ENCODE data around the gene RFX2. TPM values are rescaled to one million over a fixed set of nuclear protein-coding genes. Genes with fewer than 3 reads are reported as not detected.

RFX2 gene
- polyA plus RNA-seq, 2 of the 4 experiments (the other 2 are of a cell fraction), result 3.7 to 3.9 TPM

DNA sequence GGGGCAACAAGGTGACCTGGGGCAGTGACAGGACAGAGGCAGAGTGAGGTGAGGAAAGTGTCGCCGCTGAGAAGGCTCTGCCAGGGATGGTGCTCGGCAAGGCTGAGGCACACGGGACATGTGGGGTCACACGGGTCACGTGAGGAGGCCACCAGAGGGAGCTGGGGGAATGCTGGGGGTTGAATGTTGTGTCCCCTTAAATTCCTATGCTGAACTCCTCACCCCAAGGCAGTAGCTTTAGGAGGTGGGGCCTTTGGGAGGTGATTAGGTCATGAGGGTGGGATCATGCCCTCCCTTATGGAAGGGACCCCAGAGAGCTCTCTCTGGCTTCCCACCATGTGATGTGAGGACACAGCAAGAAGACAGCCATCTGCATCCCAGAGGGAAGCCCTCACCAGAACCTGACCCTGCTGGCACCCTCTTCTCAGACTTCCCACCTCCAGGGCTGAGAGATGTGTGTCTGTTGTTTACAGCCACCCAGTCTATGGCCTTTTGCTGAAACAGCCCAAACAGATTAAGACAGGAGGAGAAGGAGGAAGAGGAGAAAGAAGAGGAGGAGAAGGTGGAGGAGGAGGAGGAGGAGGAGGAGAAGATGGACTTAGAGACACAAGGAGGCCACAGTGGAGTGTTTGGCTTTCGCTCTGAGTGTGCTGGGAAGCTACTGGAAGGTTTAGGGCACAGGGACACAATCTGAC lies 35.4 kb downstream of the RFX2 start:
- ChIA-PET CTCF (interaction anchor here (0.6 to 4.8 kb wide), 3 partner anchors 26 to 86 kb away, joined by 3 to 21 read pairs (median 17); no protein-coding TSS in a partner anchor), POLR2A (no interaction called here)
- FAIRE-seq (no peak), ATAC-seq (peak in 1 of 2 experiments; percentile 21; a peak in 1 of 6 replicates), DNase-seq (ENCODE audit: low read depth in 1 of 2, low spot score in 1 of 2) (no peak)
- Histone ChIP-seq H3K9me3 (no peaks in the 10 kb centered on the region), H3K4me2 (no peak overlapping the region), H3K27ac (peak overlapping the region in 1 of 2 experiments; percentile 43; a peak in 2 of 6 replicates), H3K4me1 (peaks cover 22% of the 10 kb centered on the region; the same call in 2 of the 3 replicates), H3K4me3 (no peak overlapping the region)
- WGBS (ENCODE audit: missing lambda C conversion rate), result 87% methylated on average over 7 of the region's 7 CpGs
- TF ChIP-seq FOXS1 (CRISPR knock-in tag; IDR thresholded peaks at IDR 0.05) (no peak), RFX5 (IDR thresholded peaks at IDR 0.05) (no peak), MAZ (IDR thresholded peaks at IDR 0.05; ENCODE audit: borderline replicate concordance, low read depth, low read length) (no peak), FOSB (CRISPR knock-in tag; IDR thresholded peaks at IDR 0.05) (no peak), RARB (CRISPR knock-in tag; IDR thresholded peaks at IDR 0.05) (no peak), NFE2L2 (conservative IDR thresholded peaks at IDR 0.05; ENCODE audit: low read length) (no peak), RAD21 (conservative IDR thresholded peaks at IDR 0.05 in 1 of 2, IDR thresholded peaks at IDR 0.05 in 1 of 2) (no peak), MYC (IDR thresholded peaks at IDR 0.05; ENCODE audit: borderline replicate concordance, low read length) (no peak), TP53 (CRISPR knock-in tag; IDR thresholded peaks at IDR 0.05) (no peak), SMC3 (IDR thresholded peaks at IDR 0.05) (no peak)
- TF ChIP-seq, protein P1, sequence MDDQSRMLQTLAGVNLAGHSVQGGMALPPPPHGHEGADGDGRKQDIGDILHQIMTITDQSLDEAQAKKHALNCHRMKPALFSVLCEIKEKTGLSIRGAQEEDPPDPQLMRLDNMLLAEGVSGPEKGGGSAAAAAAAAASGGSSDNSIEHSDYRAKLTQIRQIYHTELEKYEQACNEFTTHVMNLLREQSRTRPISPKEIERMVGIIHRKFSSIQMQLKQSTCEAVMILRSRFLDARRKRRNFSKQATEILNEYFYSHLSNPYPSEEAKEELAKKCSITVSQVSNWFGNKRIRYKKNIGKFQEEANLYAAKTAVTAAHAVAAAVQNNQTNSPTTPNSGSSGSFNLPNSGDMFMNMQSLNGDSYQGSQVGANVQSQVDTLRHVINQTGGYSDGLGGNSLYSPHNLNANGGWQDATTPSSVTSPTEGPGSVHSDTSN (IDR thresholded peaks at IDR 0.05), result no peak
- TF ChIP-seq, protein P2, sequence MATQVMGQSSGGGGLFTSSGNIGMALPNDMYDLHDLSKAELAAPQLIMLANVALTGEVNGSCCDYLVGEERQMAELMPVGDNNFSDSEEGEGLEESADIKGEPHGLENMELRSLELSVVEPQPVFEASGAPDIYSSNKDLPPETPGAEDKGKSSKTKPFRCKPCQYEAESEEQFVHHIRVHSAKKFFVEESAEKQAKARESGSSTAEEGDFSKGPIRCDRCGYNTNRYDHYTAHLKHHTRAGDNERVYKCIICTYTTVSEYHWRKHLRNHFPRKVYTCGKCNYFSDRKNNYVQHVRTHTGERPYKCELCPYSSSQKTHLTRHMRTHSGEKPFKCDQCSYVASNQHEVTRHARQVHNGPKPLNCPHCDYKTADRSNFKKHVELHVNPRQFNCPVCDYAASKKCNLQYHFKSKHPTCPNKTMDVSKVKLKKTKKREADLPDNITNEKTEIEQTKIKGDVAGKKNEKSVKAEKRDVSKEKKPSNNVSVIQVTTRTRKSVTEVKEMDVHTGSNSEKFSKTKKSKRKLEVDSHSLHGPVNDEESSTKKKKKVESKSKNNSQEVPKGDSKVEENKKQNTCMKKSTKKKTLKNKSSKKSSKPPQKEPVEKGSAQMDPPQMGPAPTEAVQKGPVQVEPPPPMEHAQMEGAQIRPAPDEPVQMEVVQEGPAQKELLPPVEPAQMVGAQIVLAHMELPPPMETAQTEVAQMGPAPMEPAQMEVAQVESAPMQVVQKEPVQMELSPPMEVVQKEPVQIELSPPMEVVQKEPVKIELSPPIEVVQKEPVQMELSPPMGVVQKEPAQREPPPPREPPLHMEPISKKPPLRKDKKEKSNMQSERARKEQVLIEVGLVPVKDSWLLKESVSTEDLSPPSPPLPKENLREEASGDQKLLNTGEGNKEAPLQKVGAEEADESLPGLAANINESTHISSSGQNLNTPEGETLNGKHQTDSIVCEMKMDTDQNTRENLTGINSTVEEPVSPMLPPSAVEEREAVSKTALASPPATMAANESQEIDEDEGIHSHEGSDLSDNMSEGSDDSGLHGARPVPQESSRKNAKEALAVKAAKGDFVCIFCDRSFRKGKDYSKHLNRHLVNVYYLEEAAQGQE (IDR thresholded peaks at IDR 0.05), result no peak
- TF ChIP-seq, protein P3, sequence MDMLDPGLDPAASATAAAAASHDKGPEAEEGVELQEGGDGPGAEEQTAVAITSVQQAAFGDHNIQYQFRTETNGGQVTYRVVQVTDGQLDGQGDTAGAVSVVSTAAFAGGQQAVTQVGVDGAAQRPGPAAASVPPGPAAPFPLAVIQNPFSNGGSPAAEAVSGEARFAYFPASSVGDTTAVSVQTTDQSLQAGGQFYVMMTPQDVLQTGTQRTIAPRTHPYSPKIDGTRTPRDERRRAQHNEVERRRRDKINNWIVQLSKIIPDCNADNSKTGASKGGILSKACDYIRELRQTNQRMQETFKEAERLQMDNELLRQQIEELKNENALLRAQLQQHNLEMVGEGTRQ (IDR thresholded peaks at IDR 0.05), result no peak

DNA sequence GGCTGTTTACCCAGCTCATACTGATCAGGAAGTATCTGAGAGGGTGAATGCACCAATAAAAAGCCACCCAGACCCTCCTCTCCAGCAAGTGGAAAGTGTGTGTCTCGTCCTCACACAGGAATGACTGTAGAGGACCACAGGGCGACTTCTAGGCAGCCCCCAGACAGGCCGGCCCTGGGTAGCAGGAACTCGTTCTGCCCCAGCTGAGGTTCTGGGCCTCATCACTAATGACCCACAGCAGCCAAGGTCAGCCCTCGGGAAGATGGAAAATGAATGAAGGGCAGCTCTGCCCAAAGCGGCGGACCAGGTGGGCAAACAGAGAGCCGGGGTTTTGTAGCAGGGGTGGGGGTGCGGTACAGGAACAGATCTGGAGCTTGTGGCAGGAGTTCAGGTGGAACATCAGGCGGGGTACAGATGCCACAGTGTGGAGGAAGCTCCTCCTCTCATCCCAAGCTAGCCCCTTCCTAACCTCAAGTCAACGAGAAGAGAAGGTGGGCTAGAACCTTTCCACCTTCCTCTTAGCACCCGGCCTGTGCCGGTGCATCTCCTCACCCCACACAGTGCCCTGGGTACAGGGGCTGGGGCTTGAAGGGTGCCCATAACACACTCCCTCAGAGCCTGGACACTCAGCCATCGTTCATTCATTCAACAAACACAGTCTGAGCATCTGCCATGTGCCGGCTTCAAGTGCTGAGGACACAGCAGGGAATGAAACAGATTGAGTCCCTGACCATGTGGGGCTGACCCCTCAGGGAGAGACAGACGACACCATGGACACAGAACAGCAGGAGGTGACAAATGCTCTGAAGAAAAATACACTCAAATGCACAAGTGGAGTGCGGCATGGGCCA lies 36.2 kb downstream of the RFX2 start:
- ChIA-PET CTCF (interaction anchor here (0.6 to 4.8 kb wide), 3 partner anchors 26 to 86 kb away, joined by 3 to 21 read pairs (median 17); no protein-coding TSS in a partner anchor), POLR2A (no interaction called here)
- no peak for DNase-seq (ENCODE audit: low read depth in 1 of 2, low spot score in 1 of 2)
- Histone ChIP-seq H3K9me3 (no peaks in the 10 kb centered on the region), H3K4me1 (peaks cover 22% of the 10 kb centered on the region; the same call in 2 of the 3 replicates), H3K27ac (peak overlapping the region in 1 of 2 experiments; percentile 43; a peak in 2 of 6 replicates), H3K4me3 (no peak overlapping the region), H3K4me2 (no peak overlapping the region)
- no peak for ATAC-seq
- WGBS (ENCODE audit: missing lambda C conversion rate), result 79% methylated on average over 14 of the region's 17 CpGs
- no peak for FAIRE-seq
- TF ChIP-seq EHF (CRISPR knock-in tag; IDR thresholded peaks at IDR 0.05) (no peak), CHD2 (IDR thresholded peaks at IDR 0.05; ENCODE audit: low read length, partially characterized antibody) (no peak), MYC (IDR thresholded peaks at IDR 0.05; ENCODE audit: borderline replicate concordance, low read length) (no peak), HDAC2 (IDR thresholded peaks at IDR 0.05) (no peak), FOSL2 (IDR thresholded peaks at IDR 0.05) (no peak), FOSL2 (CRISPR knock-in tag; IDR thresholded peaks at IDR 0.05) (no peak), EP300 (IDR thresholded peaks at IDR 0.05) (no peak), HOXB5 (CRISPR knock-in tag; IDR thresholded peaks at IDR 0.05) (no peak), CBX2 (IDR thresholded peaks at IDR 0.05; ENCODE audit: borderline replicate concordance, low read depth) (no peak), JUN (IDR thresholded peaks at IDR 0.05) (no peak), FOXS1 (CRISPR knock-in tag; IDR thresholded peaks at IDR 0.05) (no peak)
- TF ChIP-seq, protein P2 (IDR thresholded peaks at IDR 0.05), result no peak
- TF ChIP-seq, protein P4, sequence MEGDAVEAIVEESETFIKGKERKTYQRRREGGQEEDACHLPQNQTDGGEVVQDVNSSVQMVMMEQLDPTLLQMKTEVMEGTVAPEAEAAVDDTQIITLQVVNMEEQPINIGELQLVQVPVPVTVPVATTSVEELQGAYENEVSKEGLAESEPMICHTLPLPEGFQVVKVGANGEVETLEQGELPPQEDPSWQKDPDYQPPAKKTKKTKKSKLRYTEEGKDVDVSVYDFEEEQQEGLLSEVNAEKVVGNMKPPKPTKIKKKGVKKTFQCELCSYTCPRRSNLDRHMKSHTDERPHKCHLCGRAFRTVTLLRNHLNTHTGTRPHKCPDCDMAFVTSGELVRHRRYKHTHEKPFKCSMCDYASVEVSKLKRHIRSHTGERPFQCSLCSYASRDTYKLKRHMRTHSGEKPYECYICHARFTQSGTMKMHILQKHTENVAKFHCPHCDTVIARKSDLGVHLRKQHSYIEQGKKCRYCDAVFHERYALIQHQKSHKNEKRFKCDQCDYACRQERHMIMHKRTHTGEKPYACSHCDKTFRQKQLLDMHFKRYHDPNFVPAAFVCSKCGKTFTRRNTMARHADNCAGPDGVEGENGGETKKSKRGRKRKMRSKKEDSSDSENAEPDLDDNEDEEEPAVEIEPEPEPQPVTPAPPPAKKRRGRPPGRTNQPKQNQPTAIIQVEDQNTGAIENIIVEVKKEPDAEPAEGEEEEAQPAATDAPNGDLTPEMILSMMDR (IDR thresholded peaks at IDR 0.05), result no peak
